ENCODE data around the gene INS.

- TF ChIP-seq CTCF (IDR thresholded peaks at IDR 0.05) (no peak), POLR2A (IDR thresholded peaks at IDR 0.05) (no peak)
Measured at GRCh38 chr11:2130881-2131352, 30.1 kb downstream of the INS start.

Data from esophagus squamous epithelium (tissue), 4 donors.